Uterus (tissue), 2 donors: ENCODE data around the gene ABCB8.
A peak's percentile ranks its signal among the peaks of the same experiment; 100 is the strongest.

Source experiments
- POLR2A ChIP-seq, 2 donors: fragments of 450-650 bp; IDR thresholded peaks; one replicate each; pipeline ENCODE4 v1.6.1; 2016; ENCODE audit warnings: antibody characterized with exemption in 2 of 2, mild to moderate bottlenecking in 1 of 2, moderate library complexity in 1 of 2
- TF ChIP-seq, protein P1 (sequence below), 4 experiments: fragments of 200-600 bp in 2 of 4; fragments of 450-650 bp in 2 of 4; sonication (generic) in 2 of 4; IDR thresholded peaks; one replicate each; pipeline ENCODE4 v1.5.1; 2016 to 2019; ENCODE audit warnings: antibody characterized with exemption in 4 of 4, mild to moderate bottlenecking in 2 of 4, moderate library complexity in 1 of 4

DNA sequence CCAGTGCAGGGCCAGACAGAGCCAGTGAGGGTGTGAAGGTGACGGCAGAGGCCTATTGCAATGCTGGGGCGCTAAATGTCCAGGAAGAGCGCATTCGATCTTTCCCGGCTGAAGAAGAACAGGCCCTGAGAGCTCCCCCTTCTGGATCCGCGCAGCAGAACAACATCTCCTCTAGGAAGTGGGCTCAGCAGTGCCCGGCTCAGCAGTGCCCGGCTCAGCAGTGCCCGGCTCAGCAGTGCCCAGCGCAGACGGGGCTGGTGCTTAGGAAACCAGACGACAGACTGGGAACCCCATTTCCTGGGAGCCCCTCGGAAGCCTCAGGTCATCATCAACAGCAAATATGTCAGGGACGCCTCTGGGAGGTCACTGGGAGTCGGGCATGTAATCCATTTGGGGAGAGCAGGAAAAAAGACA lies 42.1 kb upstream of the ABCB8 start:
- TF ChIP-seq, protein P1, sequence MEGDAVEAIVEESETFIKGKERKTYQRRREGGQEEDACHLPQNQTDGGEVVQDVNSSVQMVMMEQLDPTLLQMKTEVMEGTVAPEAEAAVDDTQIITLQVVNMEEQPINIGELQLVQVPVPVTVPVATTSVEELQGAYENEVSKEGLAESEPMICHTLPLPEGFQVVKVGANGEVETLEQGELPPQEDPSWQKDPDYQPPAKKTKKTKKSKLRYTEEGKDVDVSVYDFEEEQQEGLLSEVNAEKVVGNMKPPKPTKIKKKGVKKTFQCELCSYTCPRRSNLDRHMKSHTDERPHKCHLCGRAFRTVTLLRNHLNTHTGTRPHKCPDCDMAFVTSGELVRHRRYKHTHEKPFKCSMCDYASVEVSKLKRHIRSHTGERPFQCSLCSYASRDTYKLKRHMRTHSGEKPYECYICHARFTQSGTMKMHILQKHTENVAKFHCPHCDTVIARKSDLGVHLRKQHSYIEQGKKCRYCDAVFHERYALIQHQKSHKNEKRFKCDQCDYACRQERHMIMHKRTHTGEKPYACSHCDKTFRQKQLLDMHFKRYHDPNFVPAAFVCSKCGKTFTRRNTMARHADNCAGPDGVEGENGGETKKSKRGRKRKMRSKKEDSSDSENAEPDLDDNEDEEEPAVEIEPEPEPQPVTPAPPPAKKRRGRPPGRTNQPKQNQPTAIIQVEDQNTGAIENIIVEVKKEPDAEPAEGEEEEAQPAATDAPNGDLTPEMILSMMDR (IDR thresholded peaks at IDR 0.05) = peak; percentile 50 to 64 (median 53)
- TF ChIP-seq POLR2A (IDR thresholded peaks at IDR 0.05) = no peak
